ENCODE measurements around the gene HYDIN.
"Not testable (repeated sequence)": the region's sequence is repeated elsewhere in the genome, so short reads cannot be mapped to it uniquely, and the experiment has no call there.

HYDIN gene

DNA sequence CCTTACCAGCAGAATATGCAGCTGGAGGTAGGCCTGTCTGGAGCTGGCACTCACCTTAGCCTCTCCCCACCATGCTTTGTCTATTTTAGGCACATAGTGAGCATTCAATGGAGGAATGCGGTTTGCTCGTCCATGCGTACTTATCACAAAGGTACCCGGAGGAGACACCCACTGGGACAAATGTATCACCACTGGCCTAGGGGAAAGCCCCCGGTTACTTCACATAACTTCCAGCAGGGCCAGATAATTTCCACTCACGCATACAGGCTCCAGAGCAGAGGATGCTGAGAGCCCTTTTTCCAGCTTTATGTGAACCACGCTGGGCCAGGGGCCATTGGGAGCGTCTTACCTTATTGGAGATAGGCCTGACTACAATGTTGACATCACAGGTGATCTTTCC is 348.2 kb downstream of the HYDIN start:
- in situ Hi-C loops (cut with MboI; ENCODE audit: low sequenced_read_pairs), result not testable (repeated sequence)

DNA sequence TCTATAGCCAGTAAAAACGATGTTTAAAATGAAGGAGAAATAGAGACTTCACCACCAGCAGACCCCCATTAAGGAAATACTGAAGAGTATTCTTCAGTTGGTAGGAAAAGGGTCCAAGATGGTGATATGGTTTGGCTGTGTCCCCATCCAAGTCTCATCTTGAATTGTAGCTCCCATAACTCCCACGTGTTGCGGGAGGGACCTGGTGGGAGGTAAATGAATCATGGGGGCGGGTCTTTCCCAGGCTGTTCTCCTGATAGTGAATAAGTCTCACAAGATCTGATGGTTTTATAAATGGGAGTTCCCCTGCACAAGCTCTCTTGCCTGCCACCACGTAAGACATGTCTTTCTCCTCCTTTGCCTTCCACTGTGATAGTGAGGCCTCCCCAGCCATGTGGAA is 352.6 kb downstream of the HYDIN start:
- in situ Hi-C loops (cut with MboI; ENCODE audit: low sequenced_read_pairs), result not testable (repeated sequence)

DNA sequence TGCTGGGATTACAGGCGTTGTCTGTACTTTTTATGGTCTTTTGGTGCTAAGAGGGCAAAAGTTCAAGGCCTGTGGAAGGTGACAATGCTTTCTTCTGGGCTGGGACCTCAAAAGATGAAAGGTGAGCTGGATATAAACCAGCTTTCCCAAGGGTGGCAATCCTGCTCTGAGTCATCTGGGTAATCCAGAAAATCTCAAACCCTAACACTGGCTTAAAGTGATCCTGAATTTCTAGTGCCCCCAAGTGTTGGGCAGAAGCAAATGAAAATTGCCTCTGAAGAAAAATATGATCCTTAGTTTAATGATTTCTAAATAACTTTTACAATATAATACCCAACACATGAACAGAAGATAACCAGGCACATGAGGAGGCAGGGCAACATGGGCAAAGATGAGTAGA is 354.1 kb downstream of the HYDIN start:
- in situ Hi-C loops (cut with MboI; ENCODE audit: low sequenced_read_pairs), result not testable (repeated sequence)

DNA sequence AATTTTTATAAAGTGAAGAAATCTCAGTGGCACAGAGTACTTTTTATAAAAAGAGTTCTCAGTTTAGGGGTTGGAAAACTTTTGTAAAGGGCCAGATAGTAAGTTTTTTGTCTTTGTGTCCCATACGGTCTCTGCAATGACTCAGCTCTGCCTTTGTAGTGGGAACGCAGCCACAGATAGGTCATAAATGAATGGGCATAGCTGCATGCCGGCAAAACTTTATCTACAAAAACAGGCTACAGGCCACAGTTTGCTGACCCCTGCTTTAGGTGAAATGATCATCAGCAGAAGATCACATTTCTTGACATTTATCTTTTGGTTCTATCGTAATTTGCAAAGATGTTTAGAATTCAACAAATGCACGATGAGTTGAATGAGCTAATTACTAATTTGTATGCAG is 365.8 kb downstream of the HYDIN start:
- in situ Hi-C loops (cut with MboI; ENCODE audit: low sequenced_read_pairs), result not testable (repeated sequence)

DNA sequence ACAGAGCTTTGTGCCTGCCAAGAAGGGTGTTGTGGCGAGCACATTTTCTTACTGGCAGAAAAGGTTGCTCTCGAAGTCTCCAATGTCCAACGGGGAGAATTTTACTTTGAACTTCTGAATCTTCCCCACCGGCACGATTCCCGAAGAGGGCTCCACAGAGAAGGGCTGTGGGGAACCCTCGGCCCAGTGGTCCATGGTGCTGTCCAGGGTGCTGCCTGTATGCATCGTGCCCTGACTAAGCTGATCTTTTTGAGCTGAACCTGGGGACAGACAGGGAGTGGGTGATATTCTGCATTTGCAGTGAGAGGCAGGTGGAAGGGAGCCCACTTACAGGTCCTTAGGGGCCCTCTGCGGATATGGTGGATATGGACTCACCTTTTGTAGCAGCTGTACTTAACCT is 368.5 kb downstream of the HYDIN start:
- in situ Hi-C loops (cut with MboI; ENCODE audit: low sequenced_read_pairs), result not testable (repeated sequence)

DNA sequence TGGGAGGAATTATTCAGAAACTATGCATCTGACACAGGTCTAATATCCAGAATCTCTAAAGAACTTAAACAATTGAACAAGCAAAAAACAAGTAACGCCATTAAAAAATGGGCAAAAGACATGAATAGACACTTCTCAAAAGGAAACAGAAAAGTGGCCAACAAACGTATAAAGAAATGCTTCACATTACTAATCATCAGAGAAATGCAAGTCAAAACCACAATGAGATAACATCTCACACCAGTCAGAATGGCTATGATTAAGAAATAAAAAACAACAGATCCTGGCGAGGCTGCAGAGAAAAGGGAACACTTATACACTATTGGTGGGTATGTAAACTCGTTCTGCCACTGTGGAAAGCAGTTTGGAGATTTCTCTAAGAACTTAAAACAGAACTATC is 379.2 kb downstream of the HYDIN start:
- in situ Hi-C loops (cut with MboI; ENCODE audit: low sequenced_read_pairs), result not testable (repeated sequence)

DNA sequence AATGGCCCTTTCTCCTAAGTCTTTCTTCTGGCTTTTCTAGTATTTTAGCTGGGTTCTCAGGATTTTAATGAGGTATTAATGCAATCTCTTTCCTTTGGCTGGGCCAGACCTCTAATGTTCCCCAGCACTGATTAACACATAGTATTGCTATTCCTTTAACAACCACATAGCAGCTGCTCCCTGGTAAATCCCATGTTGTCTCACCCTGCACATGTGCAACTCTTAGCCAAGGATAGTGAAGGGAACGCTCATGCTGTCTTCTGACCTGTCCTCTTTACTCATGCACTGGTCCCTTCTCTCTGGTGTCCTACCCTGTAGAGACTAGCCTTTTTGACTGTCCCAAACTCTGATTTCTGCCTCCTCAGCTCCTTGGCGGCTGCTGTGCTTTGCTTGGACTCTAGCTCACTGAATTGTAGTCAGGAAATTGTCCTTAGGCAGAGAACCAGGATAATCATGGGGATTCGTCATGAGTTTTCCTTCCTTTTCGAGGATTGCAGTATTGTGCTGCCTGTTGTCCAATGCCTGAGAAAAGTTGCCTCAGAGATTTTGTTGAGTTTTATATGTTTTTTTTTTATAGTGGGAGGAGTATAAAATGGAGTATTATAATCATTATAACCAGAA is 406.9 kb downstream of the HYDIN start:
- in situ Hi-C loops (cut with MboI; ENCODE audit: low sequenced_read_pairs), result not testable (repeated sequence)

DNA sequence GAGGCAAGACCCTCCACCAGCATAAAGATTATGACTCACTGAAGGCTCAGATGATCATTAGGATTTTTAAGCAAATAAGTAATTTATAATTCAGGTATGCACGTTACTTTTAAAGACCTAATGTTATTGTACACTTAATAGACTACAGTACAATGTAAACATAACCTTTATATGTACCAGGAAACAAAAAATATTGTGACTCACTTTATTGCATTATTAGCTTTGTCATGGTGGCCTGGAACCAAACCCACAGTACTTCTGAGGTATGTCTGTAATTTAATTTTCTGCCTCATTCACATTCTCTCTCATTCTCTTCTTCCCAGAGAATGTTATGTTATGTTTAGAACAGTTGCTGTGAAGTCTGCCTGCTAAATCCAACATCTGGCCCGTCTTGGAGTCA is 407.8 kb downstream of the HYDIN start:
- in situ Hi-C loops (cut with MboI; ENCODE audit: low sequenced_read_pairs), result not testable (repeated sequence)

DNA sequence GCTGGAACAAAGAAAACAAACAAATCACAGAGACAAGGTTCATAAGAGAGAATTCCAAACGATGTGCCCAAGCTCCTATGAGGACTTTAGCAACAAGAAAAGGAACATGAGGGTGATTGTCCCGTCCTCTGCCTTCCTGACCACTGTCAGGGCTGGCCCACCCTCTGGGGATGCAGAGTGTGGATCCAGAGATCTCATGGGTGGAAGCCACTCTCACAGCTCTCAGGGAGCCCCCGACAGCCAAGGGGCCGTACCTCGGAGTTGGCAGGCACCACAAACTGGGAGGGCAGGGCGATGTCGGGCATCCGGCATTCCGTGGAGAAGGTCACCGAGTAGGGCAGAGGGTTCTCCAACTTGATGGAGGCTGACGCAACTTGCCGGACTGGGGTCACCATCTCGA is 412.4 kb downstream of the HYDIN start:
- in situ Hi-C loops (cut with MboI; ENCODE audit: low sequenced_read_pairs), result not testable (repeated sequence)

DNA sequence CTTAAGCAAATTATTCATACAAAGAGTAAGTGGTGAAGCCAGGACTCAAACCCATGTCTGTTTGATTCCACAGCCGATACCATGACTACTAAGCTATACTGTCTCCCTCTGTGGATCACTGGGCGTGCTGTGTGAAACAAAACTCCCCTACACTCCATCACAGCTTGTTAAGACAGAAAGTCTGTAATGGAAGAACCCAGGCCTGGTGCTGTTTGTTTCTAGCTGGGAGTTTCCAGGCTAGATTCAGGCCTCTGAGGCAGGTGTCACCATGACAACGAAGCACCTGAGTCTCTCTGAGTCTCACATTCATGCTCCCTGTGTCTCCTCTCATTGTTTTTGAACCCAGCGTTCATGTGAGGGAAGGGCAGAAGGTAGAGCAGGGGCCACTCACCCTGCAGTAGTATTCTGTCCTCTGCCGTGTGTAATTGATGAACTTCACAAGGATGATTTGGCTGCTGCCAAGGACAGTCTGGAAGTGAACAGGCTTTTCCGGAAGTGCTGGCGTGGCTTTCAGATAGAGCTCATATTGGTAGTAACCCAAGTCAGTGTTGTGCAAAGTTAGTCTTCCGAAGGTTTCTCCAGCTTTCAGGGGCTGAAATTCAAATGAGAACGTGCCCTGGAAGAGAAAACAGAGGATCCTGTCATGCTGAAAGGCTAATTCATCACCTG is 421.0 kb downstream of the HYDIN start:
- in situ Hi-C loops (cut with MboI; ENCODE audit: low sequenced_read_pairs), result no loop called here

DNA sequence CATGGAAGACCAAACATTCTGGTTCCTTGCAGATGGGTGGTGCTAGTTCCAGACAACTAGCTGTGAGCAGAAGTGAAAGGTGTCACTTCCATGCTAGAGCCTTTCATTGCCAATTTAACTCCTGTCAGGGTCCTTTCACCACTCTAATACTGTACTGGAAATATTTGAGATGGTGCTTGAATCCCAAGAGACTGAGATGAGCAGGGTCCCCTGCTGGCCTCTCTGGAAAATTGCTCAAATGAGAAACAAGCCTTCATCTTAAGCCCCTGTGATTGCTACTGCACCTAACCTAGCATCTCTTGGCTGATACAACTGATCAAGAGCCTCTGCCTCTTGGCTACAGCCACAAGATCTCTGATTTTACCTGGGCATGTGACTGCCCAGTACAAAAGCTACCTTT is 422.2 kb downstream of the HYDIN start:
- in situ Hi-C loops (cut with MboI; ENCODE audit: low sequenced_read_pairs), result no loop called here

DNA sequence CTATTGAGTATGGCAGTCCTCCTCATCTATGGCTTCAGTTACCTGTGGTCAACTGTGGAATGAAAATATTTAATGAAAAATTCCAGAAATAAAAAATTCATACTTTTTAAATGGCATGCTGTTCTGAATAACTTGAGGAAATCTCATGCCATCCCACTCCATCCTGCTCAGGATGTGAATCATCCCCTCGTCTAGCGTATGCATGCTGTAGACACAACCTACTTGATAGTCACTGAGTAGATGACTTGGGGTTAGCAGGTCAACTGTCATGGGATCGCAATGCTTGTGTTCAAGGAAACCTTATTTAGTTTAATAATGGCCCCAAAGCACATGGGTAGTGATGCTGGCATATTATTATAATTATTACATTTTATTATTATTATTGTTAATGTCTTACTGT is 424.7 kb downstream of the HYDIN start:
- in situ Hi-C loops (cut with MboI; ENCODE audit: low sequenced_read_pairs), result no loop called here

DNA sequence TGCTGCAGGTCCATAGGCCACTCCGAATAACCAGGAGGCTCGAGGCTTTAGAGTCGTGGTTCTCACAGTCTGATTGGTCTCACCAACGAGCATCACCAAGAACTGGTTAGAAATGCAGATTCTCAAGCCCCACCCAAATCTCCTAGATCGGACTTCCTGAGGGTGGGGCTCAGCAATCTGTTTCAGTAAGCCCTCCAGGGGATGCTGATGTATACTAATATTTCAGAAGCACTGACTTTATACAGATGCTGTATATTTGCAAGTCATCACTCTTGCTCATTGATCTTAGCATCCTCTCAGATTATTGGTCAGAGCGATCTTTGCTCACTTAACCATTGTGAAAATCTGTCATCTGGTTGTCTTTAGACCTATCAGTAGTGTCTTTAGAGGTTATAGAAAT is 425.1 kb downstream of the HYDIN start:
- in situ Hi-C loops (cut with MboI; ENCODE audit: low sequenced_read_pairs), result no loop called here

DNA sequence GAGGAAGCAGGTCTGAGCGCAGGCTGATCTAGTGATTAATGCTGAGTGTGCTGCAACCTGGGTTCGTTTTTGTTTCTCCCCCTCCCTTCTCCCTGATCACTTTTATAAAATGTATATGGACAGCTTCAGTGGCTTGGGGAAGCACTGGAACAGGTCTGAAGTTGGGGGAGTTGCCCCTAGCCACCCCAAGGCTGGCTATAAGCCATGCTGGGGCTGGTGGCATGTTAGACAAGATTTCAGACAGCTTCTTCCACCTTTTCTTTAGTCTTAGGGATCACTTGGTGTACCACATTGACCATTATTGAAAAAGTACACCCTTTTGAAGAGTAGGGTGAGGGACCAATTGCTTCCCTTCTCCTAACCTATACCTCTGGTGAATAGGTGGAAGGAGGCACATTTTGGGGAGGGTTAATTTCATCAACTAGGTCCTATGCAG is 425.8 kb downstream of the HYDIN start:
- in situ Hi-C loops (cut with MboI; ENCODE audit: low sequenced_read_pairs), result no loop called here

DNA sequence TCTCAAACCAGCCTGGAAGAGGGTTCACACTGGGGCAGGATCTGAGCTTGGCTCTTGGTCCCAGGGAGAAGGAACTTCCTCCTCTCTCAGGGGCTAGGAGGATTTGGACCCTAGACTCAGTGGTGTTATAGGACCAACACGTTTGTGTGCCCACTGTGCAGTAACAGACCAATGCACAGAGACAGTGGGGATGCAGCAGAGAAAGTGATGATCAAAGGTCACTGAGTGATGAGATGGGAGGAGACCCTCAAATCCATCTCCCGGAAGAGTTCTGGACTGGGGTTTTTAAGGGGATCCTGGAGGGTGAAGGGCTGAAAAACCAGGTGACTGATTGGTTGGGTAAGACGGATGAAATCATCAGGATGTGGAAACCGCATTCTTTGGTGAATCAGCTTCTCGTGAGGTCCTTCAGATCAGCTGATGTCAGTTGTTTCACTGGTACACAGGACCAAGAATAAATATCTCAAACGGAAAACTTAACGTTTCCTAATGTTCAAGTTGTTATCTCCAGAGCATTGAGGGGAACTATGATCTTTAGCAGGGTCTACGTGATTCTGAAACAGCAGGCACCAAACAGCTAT is 426.3 kb downstream of the HYDIN start:
- in situ Hi-C loops (cut with MboI; ENCODE audit: low sequenced_read_pairs), result no loop called here

DNA sequence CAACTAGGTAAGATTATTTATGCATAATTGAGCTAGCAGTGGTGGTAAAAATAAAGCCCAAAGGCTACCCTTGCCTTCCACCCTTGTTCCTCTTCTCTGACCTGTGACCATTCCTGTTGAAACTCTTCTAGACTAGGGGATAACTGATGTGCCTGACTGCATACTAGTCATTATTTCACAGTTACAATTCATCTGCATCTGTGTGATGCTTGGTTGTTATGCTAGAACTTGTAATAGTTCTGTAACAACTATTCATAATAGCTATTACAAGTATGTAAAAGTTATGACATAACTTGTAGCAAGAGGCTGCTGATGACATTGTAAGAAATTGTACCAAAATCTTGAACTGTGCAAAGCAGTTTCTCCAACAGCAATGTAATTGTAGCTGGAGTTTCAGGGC is 427.2 kb downstream of the HYDIN start:
- in situ Hi-C loops (cut with MboI; ENCODE audit: low sequenced_read_pairs), result no loop called here

DNA sequence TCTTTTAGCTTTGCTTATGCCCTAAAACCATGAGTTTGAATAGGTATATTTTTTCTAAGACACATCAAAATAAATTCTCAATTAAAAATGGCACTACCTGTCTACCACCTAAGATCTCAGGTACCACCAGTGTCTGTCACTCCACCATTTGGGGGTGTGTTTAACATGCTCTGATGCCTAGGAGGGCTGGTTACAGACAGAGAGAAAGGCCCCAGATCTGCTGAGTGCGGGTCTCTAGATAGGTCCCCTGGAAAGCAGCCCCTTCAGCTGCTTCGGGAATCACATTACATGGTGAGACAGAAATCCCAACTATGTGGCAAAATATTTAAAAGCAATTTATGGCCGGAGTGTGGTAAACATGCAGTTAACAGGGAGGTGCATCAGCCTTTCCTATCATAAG is 428.9 kb downstream of the HYDIN start:
- in situ Hi-C loops (cut with MboI; ENCODE audit: low sequenced_read_pairs), result no loop called here

DNA sequence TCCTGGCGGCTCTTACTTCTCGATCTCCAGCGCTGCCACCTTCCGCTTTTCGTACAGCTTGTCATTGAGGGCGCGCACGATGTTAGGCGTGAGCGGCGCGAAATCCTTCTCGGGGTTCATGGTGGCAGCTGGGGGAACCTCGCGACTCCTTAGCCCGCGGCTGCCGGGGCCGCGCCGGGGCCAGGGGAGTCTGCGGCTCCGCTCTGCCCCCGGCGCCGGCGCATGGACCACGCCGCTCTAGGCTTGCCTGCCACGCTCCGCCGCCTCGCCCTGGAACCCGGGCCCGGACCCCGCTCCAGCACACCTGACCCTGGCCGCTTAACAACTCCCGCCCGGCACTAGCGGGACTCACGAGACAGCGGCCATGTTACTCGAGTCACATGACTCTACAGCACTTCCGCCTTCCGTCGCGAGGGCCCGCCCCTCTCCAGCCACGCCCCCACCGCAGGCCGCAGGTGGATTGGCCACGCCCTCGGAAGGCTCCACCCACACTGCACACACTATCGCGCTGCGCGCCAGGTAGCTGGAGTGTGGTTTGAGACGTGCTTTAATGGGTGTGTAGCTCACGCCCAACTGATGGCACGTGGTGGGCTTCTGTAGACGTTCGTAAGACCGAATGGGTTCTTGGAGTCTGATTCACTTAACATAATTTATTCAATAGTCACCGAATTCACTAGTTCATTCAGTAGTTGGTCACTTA is 429.6 kb downstream of the HYDIN start, which contains the start of gene VAC14:
TSS of gene VAC14 (minus strand) at position 378 of the 700 bp plus-strand sequence. CDS start at position 120, 258 bp downstream.
- in situ Hi-C loops (cut with MboI; ENCODE audit: low sequenced_read_pairs), result no loop called here

DNA sequence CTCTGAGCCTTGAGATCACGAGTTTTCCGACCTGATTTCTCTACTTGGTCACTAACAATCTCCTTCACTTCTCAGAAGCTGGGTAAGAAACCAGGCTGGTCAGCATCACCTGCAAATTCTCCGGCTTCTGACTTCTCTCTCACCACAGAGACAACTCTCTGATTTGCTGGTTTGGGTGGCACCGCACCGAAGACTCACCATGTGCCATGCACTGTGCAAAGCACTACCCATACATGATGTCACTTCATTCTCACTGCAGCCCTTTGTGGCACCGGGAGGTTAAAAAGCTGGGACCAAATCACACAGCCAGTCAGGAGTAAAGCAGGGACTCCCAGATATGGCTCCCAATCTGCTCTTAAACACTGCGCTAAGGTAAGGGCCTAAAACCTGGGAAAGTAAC is 430.2 kb downstream of the HYDIN start:
- in situ Hi-C loops (cut with MboI; ENCODE audit: low sequenced_read_pairs), result no loop called here

DNA sequence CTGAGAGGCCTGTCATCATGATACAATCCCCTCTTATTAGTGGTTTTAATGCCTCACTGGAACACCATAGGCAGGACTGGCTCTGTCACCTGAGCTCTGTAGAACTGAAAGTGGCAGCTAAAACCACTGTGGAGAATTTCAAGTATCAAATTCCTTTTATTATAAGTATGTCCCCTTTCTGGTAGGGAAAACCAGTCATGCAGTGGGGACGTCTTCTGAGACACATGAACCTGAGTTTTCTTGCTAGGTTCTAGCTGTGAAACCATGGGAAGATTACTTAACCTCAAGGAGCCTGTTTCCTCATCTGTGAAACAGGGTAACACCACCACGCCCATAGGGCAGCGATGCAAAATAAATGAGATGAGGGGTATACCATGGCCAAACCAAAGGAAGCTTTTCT is 434.2 kb downstream of the HYDIN start:
- in situ Hi-C loops (cut with MboI; ENCODE audit: low sequenced_read_pairs), result no loop called here

DNA sequence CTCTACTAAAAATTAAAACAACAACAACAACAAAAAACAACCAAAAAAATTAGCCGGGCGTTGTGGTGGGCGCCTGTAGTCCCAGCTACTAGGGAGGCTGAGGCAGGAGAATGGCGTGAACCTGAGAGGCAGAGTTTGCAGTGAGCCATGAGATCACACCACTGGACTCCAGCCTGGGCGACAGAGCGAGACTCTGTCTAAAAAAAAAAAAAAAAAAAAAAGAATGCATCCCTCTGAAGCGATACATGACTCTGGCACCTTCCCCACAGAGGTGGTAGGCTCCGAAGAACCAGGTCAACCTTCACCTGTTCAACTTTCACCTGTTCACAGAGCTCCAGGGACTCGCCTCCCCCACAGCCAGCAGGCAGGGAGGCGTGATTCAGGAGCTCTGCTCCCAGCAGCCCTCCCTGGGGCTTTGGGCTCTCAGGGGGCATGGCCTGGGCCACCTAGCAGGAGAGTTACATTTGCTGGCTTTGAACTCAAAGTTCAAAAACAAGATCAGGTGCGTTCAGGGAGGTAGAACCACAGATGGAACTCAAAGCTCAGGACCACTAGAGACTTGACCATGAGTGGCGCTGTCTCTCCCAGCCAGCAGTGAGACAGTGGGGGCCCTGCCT is 435.1 kb downstream of the HYDIN start:
- in situ Hi-C loops (cut with MboI; ENCODE audit: low sequenced_read_pairs), result no loop called here

Measured in hTERT RPE-1 (cell line).